Osteoblast (primary cell): ENCODE results near the gene CIAO3. TPM values are rescaled to one million over a fixed set of nuclear protein-coding genes. Genes with fewer than 3 reads are reported as not detected.

Experiments used
- DNase-seq: peaks from one replicate; pipeline ENCODE4 v3.0.0; 2011; ENCODE audit warnings: low spot score, mixed read lengths; ENCODE audit not compliant: insufficient read length; ENCODE audit errors: missing footprints
- H2AFZ ChIP-seq: 2 replicates; pipeline ENCODE4 v1.6.0; 2011; ENCODE audit warnings: mild to moderate bottlenecking, low read length
- H3K27ac ChIP-seq: 2 replicates; pipeline ENCODE4 v1.5.1; 2011; ENCODE audit warnings: mild to moderate bottlenecking, low read depth, low read length, moderate library complexity
- H3K27me3 ChIP-seq: 2 replicates; pipeline ENCODE4 v1.6.0; 2012; ENCODE audit warnings: mild to moderate bottlenecking, control low read depth, inconsistent platforms, low read length, moderate library complexity; ENCODE audit not compliant: insufficient read depth
- H3K36me3 ChIP-seq: 2 replicates; pipeline ENCODE4 v1.5.1; 2011; ENCODE audit warnings: mild to moderate bottlenecking, low read length, control low read depth, moderate library complexity; ENCODE audit not compliant: insufficient read depth
- H3K4me1 ChIP-seq: 2 replicates; pipeline ENCODE4 v1.5.1; 2011; ENCODE audit warnings: mild to moderate bottlenecking, low read length, control low read depth, moderate library complexity; ENCODE audit not compliant: insufficient read depth
- H3K4me2 ChIP-seq: 2 replicates; pipeline ENCODE4 v1.6.0; 2011; ENCODE audit warnings: mild to moderate bottlenecking, low read length; ENCODE audit not compliant: insufficient read depth
- H3K4me3 ChIP-seq: fragments of 200-600 bp; sonication (generic); 3 replicates; pipeline ENCODE4 v1.5.1; 2012; ENCODE audit warnings: mild to moderate bottlenecking, low read length, inconsistent platforms; ENCODE audit not compliant: insufficient read depth
- H3K79me2 ChIP-seq: 2 replicates; pipeline ENCODE4 v1.6.0; 2012; ENCODE audit warnings: mild to moderate bottlenecking, low read length, control low read depth, inconsistent platforms; ENCODE audit not compliant: insufficient read depth
- H3K9me3 ChIP-seq: 2 replicates; pipeline ENCODE4 v1.5.1; 2011; ENCODE audit warnings: low read depth, low read length, control low read depth
- H4K20me1 ChIP-seq: 2 replicates; pipeline ENCODE4 v1.6.0; 2012; ENCODE audit warnings: mild to moderate bottlenecking, low read length, control low read depth; ENCODE audit not compliant: insufficient read depth
- CTCF ChIP-seq: IDR thresholded peaks from 2 replicates; pipeline ENCODE4 v1.5.1; 2011; ENCODE audit warnings: mild to moderate bottlenecking, low read depth, low read length, moderate library complexity; ENCODE audit errors: extremely low read depth
- total RNA-seq: library from RNA; depleted of rRNA; stranded (reverse); fragments of >200 nt; gene quantifications from 2 replicates; pipeline ENCODE4 v1.2.3, GENCODE V29; 2012

CIAO3 gene
- total RNA-seq, 1 donor: 32.2 TPM

GRCh38 chr16:787978-788398, 47.2 kb upstream of the CIAO3 start, which contains the start of gene RPUSD1:
Gene RPUSD1, minus strand, starts transcription at chr16:788381. Its CDS starts 644 bp downstream, at chr16:787737.
- Histone ChIP-seq H3K27ac (peak within 1 kb of the TSS; percentile 41), H3K79me2 (peaks cover 30% of the 10 kb centered on the region), H3K27me3 (no peaks in the 10 kb centered on the region), H4K20me1 (peaks cover 27% of the 10 kb centered on the region), H3K4me3 (peak within 1 kb of the TSS; percentile 93), H3K9me3 (no peaks in the 10 kb centered on the region), H3K4me2 (peak within 1 kb of the TSS; percentile 91), H3K36me3 (peaks cover 10% of the 10 kb centered on the region), H3K4me1 (peaks cover 17% of the 10 kb centered on the region), H2AFZ (peak within 1 kb of the TSS; percentile 81)
- TF ChIP-seq CTCF: no peak
- peak; percentile 95 for DNase-seq

- peaks cover 10% of the 10 kb centered on the region for H3K36me3 ChIP-seq
Measured at GRCh38 chr16:787321-787966, 46.6 kb upstream of the CIAO3 start.

GRCh38 chr16:785563-786535, 45.1 kb upstream of the CIAO3 start:
- Histone ChIP-seq H3K9me3 (no peaks in the 10 kb centered on the region), H3K27ac (no peak overlapping the region), H2AFZ (no peak overlapping the region), H3K27me3 (peaks cover 6% of the 10 kb centered on the region), H3K4me3 (no peak overlapping the region), H3K4me1 (peaks cover 17% of the 10 kb centered on the region), H3K79me2 (peaks cover 30% of the 10 kb centered on the region), H4K20me1 (peaks cover 27% of the 10 kb centered on the region), H3K4me2 (no peak overlapping the region), H3K36me3 (peaks cover 5% of the 10 kb centered on the region)
- TF ChIP-seq CTCF: peak; percentile 63
- peak; percentile 99 for DNase-seq

More at GRCh38 chr16:787321-787966, 46.6 kb upstream of the CIAO3 start:
- H3K9me3 ChIP-seq: no peaks in the 10 kb centered on the region
- H3K4me3 ChIP-seq: peak overlapping the region; percentile 93
- peaks cover 27% of the 10 kb centered on the region for H4K20me1 ChIP-seq
- DNase-seq: no peak
- H3K79me2 ChIP-seq: peaks cover 30% of the 10 kb centered on the region
- H2AFZ ChIP-seq: peak overlapping the region; percentile 29
- H3K27me3 ChIP-seq: no peaks in the 10 kb centered on the region
- H3K4me2 ChIP-seq: peak overlapping the region; percentile 91
- no peak for TF ChIP-seq CTCF
- peak overlapping the region; percentile 41 for H3K27ac ChIP-seq
- peaks cover 17% of the 10 kb centered on the region for H3K4me1 ChIP-seq
